DOHH2 (cell line): ENCODE data around the gene C4orf50.

Experiments used
- H3F3A ChIP-seq: fragments of 200-600 bp; sonication (generic), shearing (Covaris generic); 2 replicates; pipeline ENCODE4 v1.6.0; 2016; ENCODE audit warnings: antibody characterized with exemption, mild to moderate bottlenecking; ENCODE audit not compliant: control insufficient read depth, insufficient read depth
- H3K27ac ChIP-seq: fragments of 200-600 bp; sonication (generic); 2 replicates; pipeline ENCODE4 v1.5.1; 2014; ENCODE audit warnings: low read depth, mild to moderate bottlenecking, low read length, moderate library complexity
- H3K27me3 ChIP-seq: fragments of 200-600 bp; sonication (generic); 2 replicates; pipeline ENCODE4 v1.6.1; 2014; ENCODE audit warnings: mild to moderate bottlenecking, low read length, mixed read lengths; ENCODE audit not compliant: control insufficient read depth
- H3K36me3 ChIP-seq: fragments of 200-600 bp; sonication (generic); 2 replicates; pipeline ENCODE4 v1.6.1; 2014; ENCODE audit warnings: mild to moderate bottlenecking, low read length, moderate library complexity, mixed read lengths; ENCODE audit not compliant: control insufficient read depth
- H3K4me1 ChIP-seq: fragments of 200-600 bp; sonication (generic); 2 replicates; pipeline ENCODE4 v1.6.1; 2014; ENCODE audit warnings: mild to moderate bottlenecking, low read length, mixed read lengths; ENCODE audit not compliant: control insufficient read depth
- H3K4me2 ChIP-seq: fragments of 200-600 bp; sonication (generic); 2 replicates; pipeline ENCODE4 v1.6.0; 2014; ENCODE audit warnings: mild to moderate bottlenecking, low read length, moderate library complexity
- H3K4me3 ChIP-seq: fragments of 200-600 bp; sonication (generic); 2 replicates; pipeline ENCODE4 v1.5.1; 2014; ENCODE audit warnings: mild to moderate bottlenecking, low read length, mixed read lengths
- H3K79me2 ChIP-seq: fragments of 200-600 bp; sonication (generic); 2 replicates; pipeline ENCODE4 v1.6.1; 2014; ENCODE audit warnings: mild to moderate bottlenecking, low read length, mixed read lengths; ENCODE audit not compliant: control insufficient read depth
- H3K9me2 ChIP-seq: fragments of 200-600 bp; sonication (generic); replicated peaks from 2 replicates; pipeline ENCODE4 v1.6.1; 2014; ENCODE audit warnings: mild to moderate bottlenecking, low read length, mixed read lengths; ENCODE audit not compliant: control insufficient read depth
- H3K9me3 ChIP-seq: fragments of 200-600 bp; sonication (generic); 2 replicates; pipeline ENCODE4 v1.6.1; 2014; ENCODE audit warnings: antibody characterized with exemption, low read length, mixed read lengths; ENCODE audit not compliant: control insufficient read depth, insufficient read depth
- H4K20me1 ChIP-seq: fragments of 200-600 bp; sonication (generic); 2 replicates; pipeline ENCODE4 v1.6.0; 2014; ENCODE audit warnings: low read depth, mild to moderate bottlenecking, antibody characterized with exemption, low read length, moderate library complexity; ENCODE audit not compliant: control insufficient read depth, insufficient read depth
- CTCF ChIP-seq: fragments of 200-600 bp; sonication (generic); IDR thresholded peaks from one replicate; pipeline ENCODE4 v1.5.1; 2014; ENCODE audit warnings: antibody characterized with exemption, mild to moderate bottlenecking, low read depth, low read length; ENCODE audit not compliant: poor library complexity, severe bottlenecking
- EZH2phosphoT487 ChIP-seq: fragments of 200-600 bp; sonication (generic); IDR thresholded peaks from 2 replicates; pipeline ENCODE4 v1.6.1; 2017; ENCODE audit warnings: borderline replicate concordance, mild to moderate bottlenecking, antibody characterized with exemption, low read length, moderate library complexity, mixed read lengths

The C4orf50 gene

GRCh38 chr4:5969336-5969735, 48.9 kb downstream of the C4orf50 start:
- Histone ChIP-seq H3K4me1 (no peaks in the 10 kb centered on the region), H3K4me2 (no peak overlapping the region)

GRCh38 chr4:5968246-5968645, 50.0 kb downstream of the C4orf50 start:
- Histone ChIP-seq H3K9me3 (no peaks in the 10 kb centered on the region), H3K4me1 (no peaks in the 10 kb centered on the region), H3K4me3 (no peak overlapping the region), H3K27ac (no peak overlapping the region), H3K9me2 (no peaks in the 10 kb centered on the region), H3K27me3 (0 out of 2 replicates have a peak, but pooled peaks cover 3% of the 10 kb centered on the region), H3K36me3 (no peaks in the 10 kb centered on the region), H3K4me2 (no peak overlapping the region), H3K79me2 (no peaks in the 10 kb centered on the region), H4K20me1 (no peaks in the 10 kb centered on the region), H3F3A (no peaks in the 10 kb centered on the region)
- TF ChIP-seq CTCF = no peak
- TF ChIP-seq EZH2phosphoT487 = no peak

More at GRCh38 chr4:5969336-5969735, 48.9 kb downstream of the C4orf50 start:
- no peaks in the 10 kb centered on the region for H4K20me1 ChIP-seq
- H3K36me3 ChIP-seq = no peaks in the 10 kb centered on the region
- H3K27me3 ChIP-seq = no peaks in the 10 kb centered on the region
- no peaks in the 10 kb centered on the region for H3K9me2 ChIP-seq
- no peaks in the 10 kb centered on the region for H3K9me3 ChIP-seq
- H3K27ac ChIP-seq = no peak overlapping the region
- no peak overlapping the region for H3K4me3 ChIP-seq
- no peaks in the 10 kb centered on the region for H3K79me2 ChIP-seq
- no peaks in the 10 kb centered on the region for H3F3A ChIP-seq
- TF ChIP-seq CTCF (no peak), EZH2phosphoT487 (no peak)

GRCh38 chr4:5967783-5968182, 50.4 kb downstream of the C4orf50 start:
- H3K79me2 ChIP-seq = no peaks in the 10 kb centered on the region
- H3K4me1 ChIP-seq = no peaks in the 10 kb centered on the region
- no peak overlapping the region for H3K4me2 ChIP-seq
- H3K4me3 ChIP-seq = no peak overlapping the region
- no peaks in the 10 kb centered on the region for H3K9me3 ChIP-seq
- no peaks in the 10 kb centered on the region for H3K9me2 ChIP-seq
- H3F3A ChIP-seq = no peaks in the 10 kb centered on the region
- H3K27ac ChIP-seq = no peak overlapping the region
- H3K27me3 ChIP-seq = 0 out of 2 replicates have a peak, but pooled peaks cover 3% of the 10 kb centered on the region
- no peak for TF ChIP-seq EZH2phosphoT487
- no peak for TF ChIP-seq CTCF
- H4K20me1 ChIP-seq = no peaks in the 10 kb centered on the region
- H3K36me3 ChIP-seq = no peaks in the 10 kb centered on the region
